GM12875 (cell line): Measurements from ENCODE around the gene INHBE.
"Not testable (repeated sequence)": the region's sequence is repeated elsewhere in the genome, so short reads cannot be mapped to it uniquely, and the experiment has no call there.

Experiments
- H3K4me3 ChIP-seq: one replicate; pipeline ENCODE4 v1.5.1; 2011; ENCODE audit warnings: low read depth, low read length, control low read depth
- CTCF ChIP-seq: IDR thresholded peaks from 2 replicates; pipeline ENCODE4 v1.5.1; 2011; ENCODE audit warnings: low read depth, mild to moderate bottlenecking, control low read depth, inconsistent platforms, low read length, moderate library complexity, borderline replicate concordance; ENCODE audit not compliant: insufficient read depth

INHBE gene

GRCh38 chr12:57496822-57497221, 41.7 kb downstream of the INHBE start:
- no peak overlapping the region for H3K4me3 ChIP-seq
- no peak for TF ChIP-seq CTCF

DNA sequence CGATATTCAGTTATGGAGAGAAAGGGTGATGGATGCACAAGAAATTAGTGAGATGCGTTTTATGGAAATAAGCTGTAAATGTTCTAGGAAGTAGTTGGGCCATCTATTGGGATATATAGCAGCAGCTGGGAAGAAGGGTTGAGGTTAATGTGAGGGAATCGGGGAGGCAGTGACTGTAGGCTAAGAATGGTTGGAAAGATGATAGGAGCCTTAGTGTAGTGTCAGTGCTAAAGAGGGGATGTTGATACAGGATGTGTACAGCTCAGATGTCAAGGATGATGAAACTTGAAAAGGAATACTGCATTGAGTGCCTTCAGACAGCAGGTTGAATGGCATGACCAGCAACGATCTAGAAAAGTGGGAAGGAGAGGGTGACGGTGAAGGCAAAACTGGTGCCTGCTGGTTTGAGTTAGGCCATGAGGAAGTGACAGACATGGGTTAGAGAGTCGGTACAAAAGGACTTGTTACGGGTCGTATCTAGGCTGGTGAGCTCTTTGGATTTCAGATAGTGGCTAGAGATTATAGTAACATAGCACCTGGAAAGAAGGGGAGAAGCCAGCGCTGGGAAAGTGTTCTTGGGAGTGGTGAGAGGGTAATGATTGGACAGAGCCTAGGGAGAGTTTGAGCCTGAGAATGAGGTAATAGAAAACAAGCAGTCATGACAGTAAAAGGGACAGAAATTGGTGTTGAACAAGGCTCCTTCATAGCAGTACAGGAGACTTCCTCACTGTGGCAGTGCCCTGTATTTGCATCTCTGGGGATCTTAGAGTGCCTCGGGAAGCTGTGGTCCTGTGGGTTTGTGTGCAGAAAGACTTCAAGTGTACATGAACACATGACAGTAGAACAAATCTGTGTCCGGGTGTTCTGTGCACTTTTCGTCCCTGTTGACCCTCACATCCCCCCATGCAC, 42.4 kb downstream of the INHBE start:
- no peak overlapping the region for H3K4me3 ChIP-seq
- TF ChIP-seq CTCF: no peak

DNA sequence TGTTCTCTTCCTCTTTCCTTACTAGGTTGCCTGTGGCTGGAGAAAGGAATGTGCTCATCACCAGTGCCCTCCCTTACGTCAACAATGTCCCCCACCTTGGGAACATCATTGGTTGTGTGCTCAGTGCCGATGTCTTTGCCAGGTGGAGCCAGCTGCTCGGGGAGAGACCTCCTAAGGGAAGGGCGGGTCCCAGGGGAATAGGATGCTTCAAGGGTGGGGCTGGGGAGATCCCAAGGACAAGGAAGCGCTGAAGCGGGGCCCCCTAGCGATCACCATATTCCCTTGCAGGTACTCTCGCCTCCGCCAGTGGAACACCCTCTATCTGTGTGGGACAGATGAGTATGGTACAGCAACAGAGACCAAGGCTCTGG, 43.0 kb downstream of the INHBE start:
- H3K4me3 ChIP-seq: no peak overlapping the region
- no peak for TF ChIP-seq CTCF

- no peak for TF ChIP-seq CTCF
- H3K4me3 ChIP-seq: no peak overlapping the region
Observed at GRCh38 chr12:57498571-57498970, 43.5 kb downstream of the INHBE start.

DNA sequence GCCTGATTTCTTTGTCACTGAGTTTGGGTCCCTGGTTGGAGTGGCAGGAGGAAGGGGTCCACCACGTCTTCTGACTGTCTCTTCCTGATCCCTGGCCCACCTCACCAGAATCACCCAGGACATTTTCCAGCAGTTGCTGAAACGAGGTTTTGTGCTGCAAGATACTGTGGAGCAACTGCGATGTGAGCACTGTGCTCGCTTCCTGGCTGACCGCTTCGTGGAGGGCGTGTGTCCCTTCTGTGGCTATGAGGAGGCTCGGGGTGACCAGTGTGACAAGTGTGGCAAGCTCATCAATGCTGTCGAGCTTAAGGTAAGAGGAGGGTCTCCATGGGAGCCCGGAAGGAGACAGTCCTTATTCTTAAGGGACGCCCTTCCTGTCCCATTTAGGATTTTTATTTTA, 45.1 kb downstream of the INHBE start:
- no peak overlapping the region for H3K4me3 ChIP-seq
- TF ChIP-seq CTCF: no peak

GRCh38 chr12:57502311-57502969, 47.3 kb downstream of the INHBE start:
- H3K4me3 ChIP-seq: not testable (repeated sequence)

DNA sequence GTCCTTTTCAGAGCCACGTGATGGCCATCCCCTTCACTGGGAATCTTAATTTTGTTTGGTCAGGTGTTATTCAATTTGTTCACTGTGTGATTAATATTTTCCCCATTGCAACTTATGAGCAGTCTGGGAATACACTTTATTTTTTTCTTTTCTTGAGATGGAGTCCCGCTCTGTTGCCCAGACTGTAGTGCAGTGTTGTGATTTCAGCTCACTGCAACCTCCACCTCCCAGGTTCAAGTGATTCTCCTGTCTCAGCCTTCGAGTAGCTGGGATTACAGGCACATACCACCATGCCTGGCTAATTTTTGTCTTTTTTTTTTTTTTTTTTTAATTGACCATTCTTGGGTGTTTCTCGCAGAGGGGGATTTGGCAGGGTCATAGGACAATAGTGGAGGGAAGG, 51.4 kb downstream of the INHBE start:
- not testable (repeated sequence) for H3K4me3 ChIP-seq
